GM21360 (cell line): ENCODE measurements around the gene ATXN1.
A peak's percentile ranks its signal among the peaks of the same experiment; 100 is the strongest.

Source experiments
- ATAC-seq: cut with Tn5 transposase; IDR thresholded peaks from one replicate; pipeline ENCODE4 v1.9.1; 2021; ENCODE audit warnings: mild to moderate bottlenecking, moderate library complexity; ENCODE audit not compliant: unreplicated experiment

The ATXN1 gene

DNA sequence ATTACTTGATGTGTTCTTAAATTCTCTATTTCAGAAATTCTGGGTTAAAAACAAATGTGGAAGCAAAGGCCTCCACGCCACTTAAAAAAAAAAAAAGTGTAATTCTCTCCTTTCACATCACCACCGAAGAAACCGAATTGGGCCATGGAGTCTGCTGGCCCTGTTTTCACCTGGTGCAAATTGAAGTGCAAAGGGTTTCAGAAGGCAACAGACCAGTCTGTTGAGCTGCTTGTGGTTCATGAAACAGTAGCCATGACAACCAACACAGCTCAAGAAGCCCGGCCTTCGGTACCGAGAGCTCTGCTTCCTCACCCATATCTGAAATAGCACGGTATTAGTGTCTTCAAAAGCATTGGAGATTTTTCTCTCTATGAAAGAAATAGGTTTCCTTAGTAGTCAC lies 459.7 kb downstream of the ATXN1 start:
- ATAC-seq: peak; percentile 68

DNA sequence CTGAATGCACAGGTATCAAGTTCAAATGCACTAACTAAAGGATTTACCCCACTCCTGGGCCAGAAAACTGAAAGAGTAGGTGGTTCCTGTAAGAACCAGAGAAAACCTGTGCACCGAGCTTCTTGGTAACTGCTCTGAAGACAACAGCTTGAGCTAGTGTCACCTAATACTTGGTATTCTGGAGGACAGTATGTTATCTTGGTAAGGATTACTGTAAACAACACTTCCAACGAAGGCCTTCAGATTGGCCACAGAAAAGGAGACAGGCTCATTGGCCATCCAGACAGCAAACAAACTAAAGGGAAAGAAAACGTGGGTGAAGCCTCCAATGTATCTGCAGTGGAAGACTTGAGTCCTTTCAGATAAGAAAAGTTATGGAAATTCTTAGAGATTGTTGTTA lies 461.4 kb downstream of the ATXN1 start:
- no peak for ATAC-seq

DNA sequence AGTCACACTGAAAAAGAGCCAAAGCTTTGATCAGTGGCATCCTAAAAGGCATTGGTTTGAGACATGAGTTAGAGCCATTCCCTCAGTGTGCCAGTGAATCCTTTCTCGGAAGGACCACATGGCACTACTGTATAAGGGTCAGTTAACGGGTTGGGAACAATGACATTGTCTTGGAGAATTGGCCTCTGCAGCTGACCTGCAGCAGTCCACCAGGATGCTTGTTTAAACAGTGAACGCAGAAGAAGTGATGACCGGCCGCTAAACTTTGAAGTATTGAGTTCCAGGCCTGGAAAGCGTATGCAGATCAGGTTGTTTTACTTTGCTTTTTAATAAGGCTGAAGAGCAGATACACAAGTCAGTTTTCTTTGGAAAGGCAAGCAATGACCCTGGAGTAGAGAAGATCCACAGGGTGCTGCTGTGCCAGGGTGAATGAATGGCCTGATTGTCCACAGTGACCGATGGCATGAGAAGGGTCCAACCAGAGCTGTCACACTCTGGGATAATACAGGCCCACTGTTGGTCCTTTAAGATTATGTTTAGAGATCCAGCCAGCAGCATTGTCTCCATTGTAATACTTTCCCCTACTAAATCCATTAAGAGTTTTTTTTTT lies 465.1 kb downstream of the ATXN1 start:
- no peak for ATAC-seq

DNA sequence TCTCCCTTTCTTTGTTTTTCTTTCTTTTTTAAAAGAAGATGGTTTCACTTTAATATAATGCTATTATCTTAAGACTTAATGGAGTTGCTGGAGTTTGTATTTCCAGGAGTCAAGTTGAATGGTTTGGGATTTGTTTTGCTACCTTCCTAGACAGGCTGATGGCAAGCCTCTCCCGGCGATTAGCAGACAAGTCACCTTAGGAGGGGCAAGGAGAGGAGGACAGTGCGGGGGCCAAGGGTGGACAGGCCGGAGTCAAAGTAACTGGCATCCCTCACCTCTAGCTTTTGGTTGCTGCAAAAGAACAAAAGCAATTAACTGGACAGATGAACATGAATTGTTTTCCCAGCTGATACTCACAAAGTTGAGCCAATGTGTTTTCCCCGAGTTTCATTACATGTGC lies 465.8 kb downstream of the ATXN1 start:
- no peak for ATAC-seq

DNA sequence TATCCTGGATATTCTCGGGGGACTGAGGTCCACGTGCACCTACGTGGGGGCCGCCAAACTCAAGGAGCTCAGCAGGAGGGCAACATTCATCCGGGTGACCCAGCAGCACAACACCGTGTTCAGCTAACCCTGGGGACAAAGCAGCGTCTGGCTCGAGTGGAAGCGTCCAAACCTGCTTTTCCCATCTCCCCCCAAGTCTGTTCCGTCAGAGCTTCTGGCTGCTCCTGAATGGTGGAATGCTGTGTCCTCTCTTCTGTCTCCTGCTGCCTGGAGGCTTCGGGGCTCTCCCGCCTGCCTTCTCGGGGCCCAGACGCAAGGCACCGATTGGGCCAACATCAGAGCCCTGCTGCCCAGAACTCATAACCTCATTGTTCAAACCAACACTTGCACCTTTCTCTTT lies 466.2 kb downstream of the ATXN1 start:
- no peak for ATAC-seq

DNA sequence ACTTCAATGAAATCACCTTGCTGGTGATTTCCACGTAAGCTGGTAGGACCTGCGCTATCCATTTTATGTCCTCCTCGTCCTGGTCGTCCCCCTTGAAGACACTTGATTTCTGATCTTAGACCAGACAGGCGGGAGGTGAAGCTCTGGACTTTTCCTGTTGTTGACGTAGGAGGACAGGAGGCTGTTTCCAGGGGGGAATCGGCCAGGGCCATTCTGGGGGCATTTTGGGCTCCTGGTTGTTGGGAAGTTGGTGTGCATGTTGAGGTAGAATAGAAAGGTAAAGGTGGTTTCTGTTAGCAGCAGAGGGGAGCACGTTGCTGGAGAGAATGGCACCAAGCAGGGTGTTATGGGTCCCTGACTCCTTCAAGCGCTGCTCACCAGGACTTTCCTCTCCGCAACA lies 466.9 kb downstream of the ATXN1 start:
- ATAC-seq: no peak

DNA sequence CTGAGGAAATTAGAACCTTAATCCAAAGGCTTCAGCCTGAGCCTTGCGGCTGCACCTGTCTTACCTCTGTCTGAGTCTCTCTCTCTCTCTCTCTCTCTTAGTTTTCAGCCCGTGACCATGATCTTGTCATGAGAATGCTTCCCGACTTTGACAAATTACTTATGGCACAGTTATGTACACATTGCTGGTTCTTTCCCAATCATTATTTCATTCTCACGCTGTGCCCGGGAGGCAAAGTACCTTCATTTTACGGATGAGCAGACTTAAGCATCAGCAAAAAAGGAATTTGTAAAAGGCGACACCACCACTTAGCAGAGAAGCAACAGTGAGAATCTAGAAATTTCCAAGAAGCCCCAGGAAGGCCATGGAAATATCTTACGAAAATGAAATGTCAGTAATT lies 468.3 kb downstream of the ATXN1 start:
- ATAC-seq: no peak

DNA sequence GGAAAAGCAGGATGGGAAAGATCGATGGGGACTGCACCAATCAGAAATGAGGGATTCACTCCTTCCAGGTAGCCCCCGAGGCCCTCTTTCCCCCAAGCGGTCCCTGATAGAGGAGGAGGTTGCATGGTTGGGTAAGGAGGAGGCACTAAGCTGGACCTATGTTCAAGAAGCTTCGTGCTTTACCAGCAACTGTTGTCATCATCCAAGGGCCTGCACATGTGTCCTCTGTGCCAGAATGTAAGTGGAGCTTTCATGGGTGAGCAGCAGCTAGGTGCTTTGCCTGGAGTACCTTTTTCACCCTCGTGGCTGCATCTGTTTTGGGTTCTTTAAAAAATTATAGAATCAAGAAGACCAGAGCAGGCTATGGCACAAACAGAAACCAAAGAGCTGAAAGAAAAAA lies 468.8 kb downstream of the ATXN1 start:
- no peak for ATAC-seq

DNA sequence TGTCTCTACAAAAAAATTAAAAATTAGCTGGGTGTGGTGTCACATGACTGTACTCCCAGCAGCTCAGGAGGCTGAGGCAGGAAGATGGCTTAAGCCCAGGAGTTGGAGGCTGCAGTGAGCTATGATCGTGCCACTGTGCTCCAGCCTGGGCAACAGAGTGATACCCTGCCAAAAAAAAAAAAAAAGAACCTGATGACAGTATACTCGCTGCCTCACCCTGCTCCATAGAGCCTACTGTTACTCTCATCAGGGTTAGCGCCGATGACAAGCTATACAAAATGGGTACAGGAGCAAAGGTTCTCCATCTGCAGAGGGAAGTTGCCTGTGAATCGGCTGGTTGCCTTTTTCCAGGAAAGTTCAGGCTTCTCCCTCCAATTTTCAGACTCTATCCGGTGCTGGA lies 469.5 kb downstream of the ATXN1 start:
- no peak for ATAC-seq

DNA sequence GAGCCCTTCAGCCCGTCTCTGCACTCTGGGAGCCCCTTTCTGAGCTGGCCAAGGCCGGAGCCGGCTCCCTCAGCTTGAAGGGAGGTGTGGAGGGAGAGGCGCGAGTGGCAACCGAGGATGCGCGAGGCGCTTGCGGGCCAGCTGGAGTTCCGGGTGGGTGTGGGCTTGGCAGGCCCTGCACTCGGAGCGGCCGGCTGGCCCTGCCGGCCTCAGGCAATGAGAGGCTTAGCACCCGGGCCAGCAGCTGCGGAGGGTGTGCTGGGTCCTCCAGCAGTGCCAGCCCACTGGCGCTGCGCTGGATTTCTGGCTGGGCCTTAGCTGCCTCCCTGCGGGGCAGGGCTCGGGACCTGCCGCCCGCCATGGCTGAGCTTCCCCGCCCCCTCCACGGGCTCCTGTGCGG lies 473.1 kb downstream of the ATXN1 start:
- no peak for ATAC-seq

DNA sequence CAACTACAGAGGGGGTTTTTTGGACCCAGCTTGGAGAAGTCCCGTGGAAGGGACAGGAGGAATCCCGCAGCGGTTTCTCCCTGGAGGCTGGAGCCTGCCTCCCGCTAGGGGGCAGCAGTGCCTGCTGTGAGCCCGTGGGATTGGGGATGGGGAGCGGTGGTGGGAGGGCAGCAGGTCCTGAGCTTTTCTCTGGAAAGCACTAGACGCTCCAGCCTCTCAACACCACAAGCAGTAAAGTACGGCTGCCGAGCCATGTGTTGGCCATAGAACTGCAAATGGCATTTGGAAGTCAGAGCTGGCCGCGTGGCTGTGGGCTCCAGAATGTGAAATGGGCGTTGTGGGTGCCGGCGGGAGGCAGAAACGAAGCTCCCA lies 475.1 kb downstream of the ATXN1 start:
- ATAC-seq: no peak

DNA sequence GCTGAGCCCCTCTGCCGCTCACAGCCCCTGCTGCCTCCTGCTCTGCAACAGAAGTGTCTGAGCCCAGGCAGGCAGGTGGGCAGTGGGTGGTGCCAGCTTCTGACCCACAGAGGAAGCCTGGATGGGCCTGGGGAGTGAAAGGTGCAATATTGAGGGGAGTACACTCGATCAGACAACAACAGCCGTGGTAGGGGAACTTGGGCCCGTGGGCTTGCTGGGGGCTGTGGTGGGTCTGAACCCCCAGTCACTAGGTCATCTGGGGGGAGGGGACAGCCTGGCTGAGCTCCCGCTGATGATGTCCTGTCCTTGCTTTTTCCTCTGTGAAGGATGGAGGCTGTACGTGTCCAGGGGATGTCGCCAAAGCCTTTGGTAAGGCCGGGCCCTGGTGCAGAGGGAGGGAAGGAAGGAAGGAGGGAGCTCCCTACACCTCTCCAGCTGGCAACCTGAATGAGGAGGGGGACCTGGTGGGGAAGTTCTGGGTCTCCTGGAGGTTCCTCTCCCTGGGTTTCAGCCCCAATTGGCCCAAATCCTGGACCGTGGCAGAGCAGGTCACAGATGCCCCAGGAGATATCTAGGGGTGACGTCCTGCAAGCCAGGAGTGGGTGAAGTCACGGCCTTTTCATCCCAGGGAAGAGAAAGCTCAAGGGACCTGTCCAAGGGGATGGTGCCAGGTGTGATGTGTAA lies 475.7 kb downstream of the ATXN1 start:
- ATAC-seq: no peak

DNA sequence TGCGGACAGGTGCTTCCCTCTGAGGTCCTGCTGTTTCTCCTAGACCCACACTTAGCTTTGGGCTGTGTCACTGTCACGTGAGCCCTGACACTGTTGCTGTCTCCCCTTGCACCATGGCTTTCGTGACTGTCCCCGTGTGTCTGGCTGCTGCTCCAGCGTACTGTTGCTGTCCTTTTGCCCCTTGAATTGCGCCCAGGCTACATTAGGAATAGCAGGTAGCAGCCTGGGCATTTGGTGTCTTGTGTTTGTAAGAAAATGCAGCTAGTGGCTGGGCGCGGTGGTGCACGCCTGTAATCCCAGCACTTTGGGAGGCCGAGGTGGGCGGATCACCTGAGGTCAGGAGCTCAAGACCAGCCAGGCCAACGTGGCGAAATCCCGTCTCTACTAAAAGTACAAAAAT lies 476.8 kb downstream of the ATXN1 start:
- no peak for ATAC-seq

DNA sequence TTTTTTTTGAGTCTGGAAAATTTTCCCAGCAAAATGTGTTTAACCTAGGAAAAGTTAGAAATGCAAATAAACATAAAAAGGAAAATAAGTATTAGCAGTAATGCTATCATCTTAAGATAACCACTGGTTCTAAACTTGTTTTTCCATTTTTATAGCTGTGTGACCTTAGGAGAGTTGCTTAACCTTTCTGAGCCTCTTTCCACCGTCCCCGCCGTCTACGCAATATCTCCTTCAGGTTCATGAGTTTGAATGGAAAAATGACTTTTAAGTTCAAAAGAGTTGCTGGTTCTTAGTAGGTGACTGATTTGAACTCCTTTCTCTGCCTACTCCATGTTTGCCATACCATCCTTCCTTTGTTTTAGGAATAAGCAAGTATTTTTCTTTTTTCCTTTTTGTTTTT lies 478.9 kb downstream of the ATXN1 start:
- no peak for ATAC-seq

DNA sequence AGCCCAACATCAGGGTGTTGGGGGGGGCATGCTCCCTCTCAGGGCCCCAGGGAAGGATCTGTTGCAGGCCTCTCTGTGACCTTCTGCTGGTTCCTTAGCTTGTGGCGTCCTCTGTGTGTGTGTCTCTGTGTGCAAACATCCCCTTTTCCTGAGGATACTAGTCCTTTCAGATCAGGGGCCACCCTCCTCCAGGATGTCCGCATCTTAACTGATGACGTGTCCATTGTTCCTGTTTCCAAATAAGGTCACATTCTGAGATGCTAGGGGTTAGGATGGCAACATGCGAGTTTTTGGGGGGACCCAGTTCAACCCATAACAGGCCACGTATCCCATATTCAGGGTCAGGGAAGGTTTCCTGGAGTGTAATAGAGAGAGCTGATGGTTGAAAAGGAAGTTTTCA lies 482.0 kb downstream of the ATXN1 start:
- no peak for ATAC-seq

DNA sequence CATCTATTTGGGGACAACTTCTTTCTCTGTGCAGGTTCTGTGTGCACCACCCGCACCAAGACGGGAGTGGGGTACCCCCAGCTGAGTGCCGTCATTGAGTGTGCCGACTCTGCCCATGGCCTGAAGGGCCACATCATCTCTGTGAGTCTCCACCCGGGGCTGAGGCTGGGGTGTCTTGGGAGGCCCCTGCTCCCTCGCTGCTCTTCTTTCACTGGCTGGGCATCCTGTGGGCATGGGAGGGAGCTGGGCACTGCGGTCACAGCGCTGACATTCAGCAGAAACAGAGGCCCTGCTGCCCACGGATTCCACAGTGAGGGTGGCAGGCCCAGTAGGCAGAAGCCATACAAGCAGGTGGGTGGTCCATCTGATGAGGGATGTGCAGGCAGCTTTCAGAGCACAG lies 482.5 kb downstream of the ATXN1 start:
- ATAC-seq: no peak

DNA sequence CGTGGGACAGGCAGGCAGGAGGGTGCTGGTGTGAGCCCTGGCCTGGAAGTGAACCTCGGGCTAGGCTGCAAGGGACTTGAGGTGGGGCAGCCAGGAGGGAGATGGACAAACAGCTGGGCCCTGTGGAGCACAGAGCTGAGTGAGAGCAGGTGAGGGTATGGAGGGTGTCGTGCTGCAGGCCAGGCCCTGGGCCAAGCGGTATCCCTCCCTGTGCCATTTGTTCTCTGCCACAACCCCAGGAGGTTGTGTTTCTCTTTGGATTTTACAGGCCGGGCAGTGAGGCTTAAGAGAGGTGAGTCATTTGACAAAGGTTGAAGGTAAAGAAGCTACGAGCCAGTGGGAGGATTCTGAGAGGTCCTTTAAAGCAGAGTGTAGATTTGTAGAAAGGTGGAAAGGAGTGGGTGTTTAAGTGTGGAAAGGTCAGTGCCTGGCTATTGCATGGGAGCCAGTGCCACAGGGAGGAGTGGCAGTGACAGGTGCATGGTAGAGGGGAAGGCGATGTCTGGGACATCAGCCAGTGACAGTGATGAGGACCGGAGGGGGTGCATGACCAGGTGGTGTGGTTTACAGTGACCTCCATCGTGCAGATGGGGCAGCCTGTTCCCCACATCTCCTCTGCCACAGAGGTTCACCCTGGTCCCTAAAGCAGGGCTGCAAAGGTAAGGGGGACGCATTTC lies 483.1 kb downstream of the ATXN1 start:
- no peak for ATAC-seq

DNA sequence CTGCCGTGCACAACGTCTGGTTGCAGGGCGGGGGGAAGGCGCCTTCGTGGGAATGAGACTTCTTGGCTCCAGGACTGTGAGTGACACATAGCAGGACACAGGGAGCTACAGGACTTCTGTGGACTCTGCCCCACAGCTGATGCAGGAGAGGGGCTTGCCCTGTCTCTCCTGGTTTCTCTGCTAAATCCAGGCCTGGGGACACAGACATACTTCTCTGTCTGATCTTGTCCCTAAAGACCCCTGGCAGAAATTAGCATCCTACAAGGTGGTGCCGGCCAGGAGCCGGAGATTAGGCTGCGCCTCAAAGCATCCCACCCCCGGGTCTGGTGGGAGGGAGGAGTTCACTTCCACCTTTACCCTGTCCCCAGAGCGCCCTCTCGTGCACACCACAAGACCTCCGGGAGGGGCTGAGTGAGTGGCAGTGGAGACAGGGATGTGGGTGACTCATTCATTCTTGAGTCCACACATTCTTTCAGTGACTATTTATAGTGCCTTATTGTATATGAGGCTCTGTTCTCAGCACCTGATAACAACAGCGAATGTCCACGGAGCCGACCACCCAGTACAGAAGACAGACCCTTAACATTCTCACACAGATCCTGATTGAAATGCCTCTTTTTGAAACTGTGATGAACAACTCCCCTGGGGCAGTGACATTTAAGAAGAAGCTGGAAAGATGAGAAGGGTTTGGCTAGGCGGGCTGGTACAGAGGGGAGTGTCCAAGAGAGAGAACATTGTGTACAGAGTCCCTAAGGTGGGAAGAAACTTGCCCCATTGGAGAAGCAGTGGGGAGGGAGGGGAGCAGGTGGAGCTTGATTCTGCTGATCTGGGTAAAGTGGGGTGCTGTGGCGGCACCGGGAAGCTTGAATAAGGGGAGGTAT lies 483.9 kb downstream of the ATXN1 start:
- ATAC-seq: no peak

DNA sequence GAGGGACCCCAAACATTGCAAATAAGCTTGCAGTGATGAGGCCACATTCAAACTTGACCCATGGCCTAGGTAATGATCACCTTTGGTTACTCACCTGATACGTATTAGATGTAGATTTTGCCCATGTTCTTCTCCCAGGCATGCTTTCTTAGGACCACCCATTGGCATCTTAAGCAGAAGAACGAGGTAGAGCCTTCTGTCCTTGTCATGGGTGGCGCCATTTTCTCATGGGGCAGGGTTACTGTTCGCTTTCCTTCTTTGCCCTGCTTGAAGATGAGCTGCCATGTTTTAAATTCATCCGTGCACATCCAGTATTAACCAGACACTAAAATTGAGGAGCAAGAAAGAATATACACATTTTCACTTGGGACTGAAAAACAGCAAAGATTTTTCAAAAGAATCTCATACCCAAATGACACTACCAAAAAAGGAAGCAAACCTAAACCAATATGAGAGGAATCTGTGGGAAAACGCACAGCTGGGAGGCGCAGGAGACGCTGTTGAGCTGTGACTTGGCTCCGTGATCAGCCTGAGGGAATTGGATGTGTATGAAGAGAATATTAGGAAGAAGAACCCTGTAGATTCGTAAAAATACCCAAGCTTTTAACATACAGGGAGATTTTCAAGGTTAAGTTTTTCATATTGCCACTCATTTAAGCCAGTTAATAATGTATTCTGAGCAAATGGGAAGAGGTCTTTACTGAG lies 486.2 kb downstream of the ATXN1 start:
- ATAC-seq: no peak

DNA sequence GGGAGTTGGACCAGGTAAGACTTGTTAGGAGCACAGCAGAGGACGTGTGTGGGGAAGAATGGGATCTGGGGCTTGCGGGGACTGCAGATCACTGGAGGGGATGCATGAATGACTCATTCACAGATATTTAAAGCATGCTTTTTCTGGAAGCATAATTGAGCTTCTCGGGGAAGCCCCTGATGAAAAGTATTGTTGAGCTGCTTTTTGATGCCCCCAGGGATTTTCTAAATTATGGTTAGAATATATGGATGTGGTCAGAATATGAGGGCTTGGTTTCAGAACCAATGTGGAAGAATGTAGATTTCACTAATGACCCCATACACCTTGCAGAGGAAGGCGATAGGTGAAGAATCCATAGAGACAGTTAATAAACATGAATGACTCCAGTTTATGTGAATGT lies 486.8 kb downstream of the ATXN1 start:
- ATAC-seq: no peak

DNA sequence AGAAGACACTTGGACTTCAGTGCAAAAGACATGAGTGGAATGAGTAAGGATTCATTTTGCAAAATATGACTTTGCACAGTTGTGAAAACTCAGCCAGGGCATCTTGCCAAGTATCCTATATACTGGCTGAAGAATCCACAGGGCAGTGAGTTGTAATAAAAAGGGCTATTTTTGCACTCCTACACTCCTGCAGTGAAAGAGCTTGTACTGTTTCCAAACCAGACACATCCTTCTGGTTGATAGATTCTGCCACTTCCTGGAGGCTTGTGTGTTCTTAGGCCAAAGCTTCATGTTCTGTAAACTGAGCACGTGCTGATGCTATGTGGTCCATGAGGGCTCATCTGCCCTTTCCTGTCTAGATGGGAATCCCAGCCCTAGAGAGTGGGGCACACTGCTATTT lies 488.0 kb downstream of the ATXN1 start:
- ATAC-seq: no peak
